PFSK-1 (cell line): ENCODE results near the gene PAQR7.

ENCODE experiments used
- FOXP2 ChIP-seq: optimal IDR thresholded peaks from 2 replicates; pipeline ENCODE3; 2011; ENCODE audit warnings: borderline replicate concordance, control low read depth, inconsistent platforms; ENCODE audit not compliant: insufficient read depth; ENCODE audit errors: extremely low read length, extremely low read depth
- POLR2AphosphoS5 ChIP-seq: IDR thresholded peaks from 2 replicates; pipeline ENCODE4 v1.6.1; 2012; ENCODE audit warnings: low read depth, mild to moderate bottlenecking, control low read depth, low read length, moderate library complexity
- REST ChIP-seq, 2 experiments: IDR thresholded peaks; 2 replicates each; pipeline versions ENCODE4 v1.6.1 to v1.8.0; 2011 to 2012; ENCODE audit warnings: low read depth in 2 of 2, low read length in 2 of 2, control low read depth in 1 of 2, inconsistent platforms in 1 of 2, mild to moderate bottlenecking in 1 of 2, moderate library complexity in 1 of 2; ENCODE audit not compliant: insufficient read depth in 1 of 2
- SIN3A ChIP-seq: IDR thresholded peaks from 2 replicates; pipeline ENCODE4 v1.6.1; 2012; ENCODE audit warnings: mild to moderate bottlenecking, low read length, moderate library complexity, borderline replicate concordance; ENCODE audit not compliant: insufficient read depth
- TAF1 ChIP-seq: IDR thresholded peaks from 2 replicates; pipeline ENCODE4 v1.6.1; 2012; ENCODE audit warnings: low read length, control low read depth, borderline replicate concordance; ENCODE audit not compliant: insufficient read depth

Gene PAQR7

DNA sequence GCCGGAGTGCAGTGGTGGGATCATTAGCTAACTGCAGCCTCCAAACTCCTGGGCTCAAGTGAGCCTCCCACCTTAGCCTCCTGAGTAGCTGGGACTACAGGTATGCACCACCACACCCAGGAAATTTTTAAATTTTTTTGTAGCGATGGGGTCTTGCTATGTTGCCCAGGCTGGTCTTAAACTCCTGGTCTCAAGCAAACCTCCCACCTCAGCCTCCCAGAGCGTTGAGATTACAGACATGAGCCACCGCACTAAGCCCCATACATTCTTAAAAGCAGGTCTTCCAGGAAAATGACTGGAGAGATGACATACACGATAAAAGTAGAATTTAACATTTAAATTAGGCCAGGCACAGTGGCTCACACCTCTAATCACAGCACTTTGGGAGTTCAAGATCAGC, 42.4 kb downstream of the PAQR7 start:
- no peak for TF ChIP-seq POLR2AphosphoS5
- no peak for TF ChIP-seq TAF1
- no peak for TF ChIP-seq SIN3A
- TF ChIP-seq FOXP2 = no peak
- no peak for TF ChIP-seq REST (IDR thresholded peaks at IDR 0.05; ENCODE audit: insufficient read depth in 1 of 2, low read depth in 2 of 2, low read length in 2 of 2)

DNA sequence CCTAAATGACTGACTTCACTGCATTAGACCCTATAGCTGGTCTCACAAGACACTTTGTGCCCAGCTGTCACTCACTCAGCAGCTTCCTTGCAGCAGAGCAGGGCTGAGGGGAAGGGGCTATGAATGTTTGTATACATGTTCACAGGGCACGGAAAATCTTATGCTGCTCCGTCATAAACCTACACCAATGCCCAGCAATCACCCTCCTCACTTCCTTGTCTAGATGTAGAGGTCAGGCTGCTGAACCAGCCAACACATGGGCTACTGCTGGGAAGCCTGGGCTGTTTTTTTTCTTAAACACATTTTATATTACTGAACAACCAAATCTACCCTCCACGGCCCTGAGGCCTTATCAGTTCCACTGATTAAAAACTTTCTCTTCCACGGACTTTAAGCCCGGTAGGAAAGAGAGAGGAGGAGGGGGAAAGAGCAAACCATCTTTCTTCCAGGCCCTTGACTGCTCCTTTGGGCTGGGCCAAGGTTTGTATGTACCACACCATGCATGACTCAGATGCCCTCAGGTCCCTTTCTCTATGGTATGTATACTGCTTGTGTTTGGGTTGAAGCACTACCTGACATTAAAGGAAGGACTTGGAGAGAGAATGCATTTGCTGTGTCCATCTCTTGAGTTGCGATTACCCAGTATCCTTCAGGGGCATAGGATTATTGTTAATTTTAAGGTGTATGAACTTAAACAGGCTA, 43.0 kb downstream of the PAQR7 start:
- TF ChIP-seq TAF1 (no peak), SIN3A (no peak), REST (IDR thresholded peaks at IDR 0.05; ENCODE audit: insufficient read depth in 1 of 2, low read depth in 2 of 2, low read length in 2 of 2) (no peak), POLR2AphosphoS5 (no peak), FOXP2 (no peak)

DNA sequence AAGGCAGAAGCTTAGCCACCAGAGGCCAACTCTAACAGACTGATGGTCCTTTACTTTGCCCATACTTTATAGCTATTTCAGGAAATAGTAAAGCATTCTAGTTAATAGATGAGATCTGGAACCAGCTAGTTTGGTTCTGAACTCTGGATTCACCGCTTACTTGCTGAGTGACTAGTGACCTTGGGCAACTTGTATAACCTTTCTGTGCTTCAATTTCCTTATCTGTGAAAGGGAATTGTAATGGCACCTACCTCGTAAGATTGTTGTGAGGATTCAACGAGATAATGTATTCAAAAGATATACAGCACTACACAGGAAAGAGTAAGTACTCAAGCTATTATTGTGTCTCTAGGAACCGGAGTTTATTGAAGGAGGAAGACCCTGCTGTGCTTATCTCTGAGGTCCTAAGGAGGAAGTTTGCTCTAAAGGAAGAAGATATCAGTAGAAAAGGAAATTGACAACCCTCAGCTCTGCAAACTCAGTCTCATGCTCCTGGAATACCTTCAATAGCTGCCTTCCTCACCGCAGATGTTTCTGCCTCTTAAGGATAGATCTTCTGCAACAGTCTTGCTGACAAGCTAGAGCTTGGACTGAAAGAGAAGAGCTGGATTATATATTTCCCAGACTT, 43.8 kb downstream of the PAQR7 start:
- TF ChIP-seq FOXP2 (no peak), REST (IDR thresholded peaks at IDR 0.05; ENCODE audit: insufficient read depth in 1 of 2, low read depth in 2 of 2, low read length in 2 of 2) (no peak), TAF1 (no peak), SIN3A (no peak), POLR2AphosphoS5 (no peak)

- no peak for TF ChIP-seq FOXP2
These were observed 46.5 kb downstream of the PAQR7 start for GRCh38 chr1:25829046-25829445.

- TF ChIP-seq FOXP2 = no peak
- no peak for TF ChIP-seq POLR2AphosphoS5
- no peak for TF ChIP-seq TAF1
- no peak for TF ChIP-seq SIN3A
- TF ChIP-seq REST (IDR thresholded peaks at IDR 0.05; ENCODE audit: insufficient read depth in 1 of 2, low read depth in 2 of 2, low read length in 2 of 2) = no peak
These were observed 47.0 kb downstream of the PAQR7 start for GRCh38 chr1:25828491-25828890.
